G401 (cell line): ENCODE results near the gene TXNRD2. TPM values are rescaled to one million over a fixed set of nuclear protein-coding genes. Genes with fewer than 3 reads are reported as not detected.

Experiments used
- DNase-seq: peaks from one replicate; pipeline ENCODE4 v3.0.0-alpha.2; 2015; ENCODE audit warnings: low spot score
- in situ Hi-C: cut with HindIII; loops from 2 replicates; pipeline ENCODE4 v1.10.0; 2016; ENCODE audit warnings: low sequenced_read_pairs, mixed read lengths
- total RNA-seq: library from RNA; depleted of rRNA; stranded (reverse); fragments of >200 nt; shearing (Covaris generic); gene quantifications from 2 replicates; pipeline ENCODE4 v1.2.3, GENCODE V29; 2014

TXNRD2 gene
- total RNA-seq, 1 experiment from 2014 or later, result 96.6 TPM

- no peak for DNase-seq
- in situ Hi-C loops, result loop anchor here (25.0 kb wide), 1 partner anchor 207 kb away; the partner anchor contains the start of gene TBX1
Measured at GRCh38 chr22:19969141-19969928, 27.7 kb upstream of the TXNRD2 start.

- in situ Hi-C loops, result loop anchor here (25.0 kb wide), 1 partner anchor 206 kb away; the partner anchor contains the start of gene TBX1
- DNase-seq, result no peak
Measured at GRCh38 chr22:19968450-19968891, 26.9 kb upstream of the TXNRD2 start.

GRCh38 chr22:19967850-19968449, 26.3 kb upstream of the TXNRD2 start:
- in situ Hi-C loops, result loop anchor here (25.0 kb wide), 1 partner anchor 206 kb away; the partner anchor contains the start of gene TBX1
- no peak for DNase-seq

- no peak for DNase-seq
- in situ Hi-C loops, result loop anchor here (25.0 kb wide), 1 partner anchor 205 kb away; the partner anchor contains the start of gene TBX1
Measured at GRCh38 chr22:19966908-19967750, 25.5 kb upstream of the TXNRD2 start.

- no peak for DNase-seq
- in situ Hi-C loops, result loop anchor here (25.0 kb wide), 1 partner anchor 204 kb away; the partner anchor contains the start of gene TBX1
Measured at GRCh38 chr22:19965771-19966709, 24.4 kb upstream of the TXNRD2 start.

- DNase-seq, result no peak
- in situ Hi-C loops, result loop anchor here (25.0 kb wide), 1 partner anchor 203 kb away; the partner anchor contains the start of gene TBX1
Measured at GRCh38 chr22:19964701-19965386, 23.2 kb upstream of the TXNRD2 start.

- in situ Hi-C loops, result loop anchor here (25.0 kb wide), 1 partner anchor 202 kb away; the partner anchor contains the start of gene TBX1
Measured at GRCh38 chr22:19963863-19964642, 22.4 kb upstream of the TXNRD2 start.

GRCh38 chr22:19962909-19963806, 21.5 kb upstream of the TXNRD2 start:
- DNase-seq, result no peak
- in situ Hi-C loops, result loop anchor here (25.0 kb wide), 1 partner anchor 201 kb away; the partner anchor contains the start of gene TBX1

More at GRCh38 chr22:19963863-19964642, 22.4 kb upstream of the TXNRD2 start:
- no peak for DNase-seq

- DNase-seq, result no peak
- in situ Hi-C loops, result loop anchor here (25.0 kb wide), 1 partner anchor 200 kb away; the partner anchor contains the start of gene TBX1
Measured at GRCh38 chr22:19962246-19962908, 20.8 kb upstream of the TXNRD2 start.

GRCh38 chr22:19961868-19962245, 20.2 kb upstream of the TXNRD2 start:
- in situ Hi-C loops, result loop anchor here (25.0 kb wide), 1 partner anchor 200 kb away; the partner anchor contains the start of gene TBX1
- no peak for DNase-seq

GRCh38 chr22:19961201-19961580, 19.6 kb upstream of the TXNRD2 start:
- in situ Hi-C loops, result loop anchor here (25.0 kb wide), 1 partner anchor 199 kb away; the partner anchor contains the start of gene TBX1
- DNase-seq, result no peak

- in situ Hi-C loops, result loop anchor here (25.0 kb wide), 1 partner anchor 198 kb away; the partner anchor contains the start of gene TBX1
- no peak for DNase-seq
Measured at GRCh38 chr22:19960491-19961200, 19.0 kb upstream of the TXNRD2 start.

GRCh38 chr22:19959587-19960490, 18.2 kb upstream of the TXNRD2 start:
- no peak for DNase-seq
- in situ Hi-C loops, result loop anchor here (25.0 kb wide), 1 partner anchor 198 kb away; the partner anchor contains the start of gene TBX1
